ENCODE measurements around the gene GAS2L2.
"Not testable (repeated sequence)": the region's sequence is repeated elsewhere in the genome, so short reads cannot be mapped to it uniquely, and the experiment has no call there.

The GAS2L2 gene

GRCh38 chr17:35727635-35728034, 25.4 kb downstream of the GAS2L2 start:
- no peak for DNase-seq (ENCODE audit: low spot score)

- no peak for DNase-seq (ENCODE audit: low spot score)
Observed at GRCh38 chr17:35726953-35727460, 26.0 kb downstream of the GAS2L2 start.

DNA sequence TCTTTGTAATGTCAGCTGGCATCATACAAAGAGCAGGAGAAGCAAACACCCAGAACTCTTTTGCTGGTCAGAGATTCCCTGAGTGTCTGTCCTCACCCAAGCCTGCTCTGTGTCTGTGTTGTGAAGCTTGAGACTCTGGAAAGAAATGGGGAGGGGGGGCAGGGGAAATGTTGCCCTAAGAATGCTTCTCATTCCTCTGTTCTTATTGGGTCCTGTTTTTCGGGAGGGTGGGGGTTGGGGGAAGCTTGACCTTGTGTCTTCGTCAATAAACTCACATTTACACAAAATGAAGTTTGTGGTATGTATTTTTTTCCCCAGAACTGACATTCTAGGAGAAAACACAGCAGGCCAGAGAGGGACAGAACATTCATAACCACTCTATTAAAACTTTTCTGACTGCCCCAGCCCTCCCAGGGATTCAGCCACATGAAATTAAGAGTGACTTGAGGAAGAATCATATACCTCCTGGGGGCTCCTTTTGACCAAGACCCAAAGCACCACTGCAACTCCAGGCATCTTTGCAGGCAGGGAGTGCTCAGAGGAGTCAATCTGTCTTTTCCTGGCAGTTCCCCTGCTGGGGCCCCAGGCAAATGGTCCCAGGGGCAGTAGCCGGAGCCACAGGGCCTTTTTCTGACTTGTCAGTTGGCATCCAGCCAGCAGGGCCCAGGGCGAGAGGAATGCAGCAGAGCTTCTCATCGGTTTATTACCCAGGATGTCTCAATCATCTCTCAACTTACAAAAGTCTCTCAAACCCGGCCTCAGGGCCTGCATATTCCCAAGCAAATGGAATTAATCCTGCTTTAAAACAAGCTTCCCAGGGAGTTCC, 26.7 kb downstream of the GAS2L2 start:
- no peak for DNase-seq (ENCODE audit: low spot score)

- no peak for DNase-seq (ENCODE audit: low spot score)
Observed at GRCh38 chr17:35725802-35726126, 27.3 kb downstream of the GAS2L2 start.

- no peak for DNase-seq (ENCODE audit: low spot score)
Observed at GRCh38 chr17:35725058-35725457, 28.0 kb downstream of the GAS2L2 start.

- no peak for DNase-seq (ENCODE audit: low spot score)
Observed at GRCh38 chr17:35723735-35724134, 29.3 kb downstream of the GAS2L2 start.

GRCh38 chr17:35717475-35717874, 35.6 kb downstream of the GAS2L2 start:
- DNase-seq (ENCODE audit: low spot score), result no peak

GRCh38 chr17:35716897-35717465, 36.1 kb downstream of the GAS2L2 start:
- DNase-seq (ENCODE audit: low spot score), result no peak

DNA sequence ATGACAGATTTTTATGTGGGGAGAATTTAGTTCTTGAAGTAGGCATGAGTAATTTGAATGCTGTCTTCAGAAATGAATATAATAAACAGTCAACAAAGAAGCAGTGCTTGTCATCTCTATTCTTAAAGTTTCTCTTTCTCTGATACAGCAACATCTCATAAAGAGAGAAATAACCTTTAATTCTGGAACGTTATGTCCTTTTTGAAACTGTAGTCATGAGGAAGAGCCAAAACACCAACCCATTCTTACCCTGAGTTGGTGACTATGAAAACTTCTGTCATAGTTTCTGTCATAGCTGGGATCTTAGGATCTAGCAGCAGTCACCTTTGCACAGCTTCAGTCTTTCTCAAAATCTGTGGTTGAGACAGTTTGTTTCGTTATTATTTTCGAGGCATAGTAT, 36.9 kb downstream of the GAS2L2 start:
- no peak for DNase-seq (ENCODE audit: low spot score)

- no peak for DNase-seq (ENCODE audit: low spot score)
Observed at GRCh38 chr17:35715416-35715815, 37.6 kb downstream of the GAS2L2 start.

GRCh38 chr17:35714988-35715387, 38.1 kb downstream of the GAS2L2 start:
- no peak for DNase-seq (ENCODE audit: low spot score)

GRCh38 chr17:35713069-35713728, 39.8 kb downstream of the GAS2L2 start:
- no peak for DNase-seq (ENCODE audit: low spot score)

- DNase-seq (ENCODE audit: low spot score), result no peak
Observed at GRCh38 chr17:35710950-35711349, 42.1 kb downstream of the GAS2L2 start.

GRCh38 chr17:35709874-35710273, 43.2 kb downstream of the GAS2L2 start:
- no peak for DNase-seq (ENCODE audit: low spot score)

DNA sequence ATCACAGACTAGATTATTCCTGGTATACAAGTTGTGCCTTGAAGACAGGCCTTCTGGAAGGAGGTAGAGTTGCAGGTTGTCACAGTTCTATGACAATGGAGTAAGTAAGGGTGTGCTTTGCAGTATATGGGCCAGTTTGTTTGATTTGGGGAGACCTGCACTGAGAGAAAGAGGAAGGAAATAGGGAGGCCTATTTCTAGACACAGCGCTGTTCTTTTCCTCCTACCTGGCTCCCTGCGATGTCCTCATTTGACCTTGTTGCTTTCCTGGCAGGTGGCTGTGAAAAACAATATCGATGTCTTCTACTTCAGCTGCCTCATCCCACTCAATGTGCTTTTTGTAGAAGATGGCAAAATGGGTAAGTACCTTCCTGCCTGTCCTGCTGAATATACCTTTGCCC, 44.1 kb downstream of the GAS2L2 start:
- no peak for DNase-seq (ENCODE audit: low spot score)

GRCh38 chr17:35708149-35708548, 44.9 kb downstream of the GAS2L2 start:
- no peak for DNase-seq (ENCODE audit: low spot score)

DNA sequence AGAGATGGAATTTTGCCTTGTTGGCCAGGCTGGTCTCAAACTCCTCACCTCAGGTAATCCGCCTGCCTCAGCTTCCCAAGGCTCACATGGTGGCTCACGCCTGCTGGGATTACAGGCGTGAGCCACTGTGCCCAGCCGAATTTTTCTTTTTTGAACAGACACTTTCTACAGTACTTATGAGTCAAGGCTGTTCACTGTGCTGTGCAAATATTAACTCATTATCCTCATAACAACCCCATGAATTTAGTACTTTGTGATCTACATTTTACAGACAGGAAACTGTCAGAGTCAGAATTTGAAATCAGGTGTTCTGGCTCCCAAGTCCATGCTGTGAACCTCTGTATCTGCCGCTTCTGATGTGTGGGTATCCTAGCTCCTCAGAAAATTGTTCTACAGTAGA, 47.3 kb downstream of the GAS2L2 start:
- no peak for DNase-seq (ENCODE audit: low spot score)

- no peak for DNase-seq (ENCODE audit: low spot score)
Observed at GRCh38 chr17:35705230-35705629, 47.8 kb downstream of the GAS2L2 start.

- not testable (repeated sequence) for DNase-seq (ENCODE audit: low spot score)
Observed at GRCh38 chr17:35703308-35703707, 49.7 kb downstream of the GAS2L2 start.

DNA sequence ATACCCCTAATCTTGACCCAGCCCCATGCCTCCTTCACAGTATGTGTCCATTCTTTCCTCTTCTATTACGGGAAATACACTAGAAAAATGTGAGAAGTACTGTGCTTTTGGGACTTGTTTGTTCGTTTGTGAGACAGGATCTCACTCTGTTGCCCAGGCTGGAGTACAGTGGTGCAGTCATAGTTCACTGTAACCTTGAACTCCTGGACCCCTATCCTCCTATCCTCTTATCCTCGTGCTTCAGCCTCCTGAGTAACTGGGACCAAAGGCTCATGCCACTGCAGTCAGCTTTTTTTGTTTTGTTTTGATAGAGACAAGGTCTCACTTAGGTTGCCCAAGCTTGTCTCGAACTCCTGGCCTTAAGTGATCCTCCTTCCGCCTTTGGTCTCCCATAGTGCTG, 51.5 kb downstream of the GAS2L2 start:
- DNase-seq (ENCODE audit: low spot score), result no peak

GRCh38 chr17:35700150-35700549, 52.9 kb downstream of the GAS2L2 start:
- DNase-seq (ENCODE audit: low spot score), result no peak

DNA sequence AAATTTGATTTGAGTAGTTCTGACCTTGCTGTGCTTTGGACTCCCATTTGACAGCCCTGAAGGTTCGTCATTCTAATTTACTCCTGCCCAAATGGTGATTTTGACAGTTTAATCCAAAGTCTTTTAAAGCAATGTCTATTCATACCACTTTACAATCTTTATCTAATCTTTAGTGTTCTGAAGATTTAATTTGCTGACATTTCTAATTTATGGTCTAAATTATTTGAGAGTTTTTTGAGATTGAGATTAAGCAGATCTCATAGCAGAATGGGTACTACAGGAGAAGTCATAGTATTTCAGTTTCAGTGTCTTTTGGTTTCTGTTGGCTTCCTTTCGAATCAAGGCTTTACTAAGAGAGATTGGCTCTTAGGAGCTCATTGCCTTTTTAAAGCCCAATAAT, 54.2 kb downstream of the GAS2L2 start:
- no peak for DNase-seq (ENCODE audit: low spot score)

DNA sequence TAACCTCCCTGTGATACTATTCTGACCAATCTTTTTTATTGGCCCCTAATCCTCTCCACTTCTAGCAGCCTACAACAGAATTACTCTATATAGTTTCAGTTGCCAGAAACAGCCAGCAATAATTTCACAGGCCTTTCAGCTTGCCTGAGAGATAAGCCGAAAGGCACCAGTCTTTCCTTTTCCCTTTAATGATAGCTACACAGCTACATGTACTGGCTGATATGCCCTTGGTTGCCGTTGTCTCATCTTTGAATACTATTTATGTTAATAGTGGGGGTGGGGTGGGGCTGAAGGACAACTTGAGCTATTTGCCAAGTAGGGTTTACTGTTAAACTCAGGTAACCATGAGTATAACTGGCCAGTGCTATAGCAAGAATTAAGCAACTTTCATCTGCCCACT, 57.4 kb downstream of the GAS2L2 start:
- DNase-seq (ENCODE audit: low spot score), result no peak
